AG09319 (cell line): ENCODE measurements around the gene SH3D19.

Experiments used
- DNase-seq: peaks from one replicate; pipeline ENCODE4 v3.0.0-alpha.2; 2010; ENCODE audit warnings: low read depth; ENCODE audit errors: extremely low read depth
- TF ChIP-seq, protein P1 (sequence below): IDR thresholded peaks from 2 replicates; pipeline ENCODE4 v1.5.1; 2011; ENCODE audit warnings: low read depth, mild to moderate bottlenecking, inconsistent platforms, low read length, moderate library complexity

The SH3D19 gene

DNA sequence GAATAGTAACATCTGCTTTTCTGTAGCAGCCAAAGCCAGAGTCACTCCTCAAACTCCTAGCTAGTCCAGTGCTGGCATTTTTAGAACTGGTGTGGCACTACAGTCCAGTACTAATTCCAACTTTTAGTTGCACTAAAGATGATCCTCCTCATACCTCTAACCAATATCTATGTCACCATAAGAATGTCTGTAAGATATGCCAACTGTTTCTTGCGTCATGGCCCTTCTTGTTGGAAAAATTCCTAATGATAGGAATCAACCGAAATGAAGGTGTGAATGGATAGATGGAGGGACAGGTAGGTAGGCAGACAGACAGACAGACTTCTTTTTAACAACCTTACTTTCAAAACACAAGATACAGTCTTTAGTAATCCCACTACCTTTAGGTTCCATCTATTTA lies 123.0 kb downstream of the SH3D19 start:
- TF ChIP-seq, protein P1, sequence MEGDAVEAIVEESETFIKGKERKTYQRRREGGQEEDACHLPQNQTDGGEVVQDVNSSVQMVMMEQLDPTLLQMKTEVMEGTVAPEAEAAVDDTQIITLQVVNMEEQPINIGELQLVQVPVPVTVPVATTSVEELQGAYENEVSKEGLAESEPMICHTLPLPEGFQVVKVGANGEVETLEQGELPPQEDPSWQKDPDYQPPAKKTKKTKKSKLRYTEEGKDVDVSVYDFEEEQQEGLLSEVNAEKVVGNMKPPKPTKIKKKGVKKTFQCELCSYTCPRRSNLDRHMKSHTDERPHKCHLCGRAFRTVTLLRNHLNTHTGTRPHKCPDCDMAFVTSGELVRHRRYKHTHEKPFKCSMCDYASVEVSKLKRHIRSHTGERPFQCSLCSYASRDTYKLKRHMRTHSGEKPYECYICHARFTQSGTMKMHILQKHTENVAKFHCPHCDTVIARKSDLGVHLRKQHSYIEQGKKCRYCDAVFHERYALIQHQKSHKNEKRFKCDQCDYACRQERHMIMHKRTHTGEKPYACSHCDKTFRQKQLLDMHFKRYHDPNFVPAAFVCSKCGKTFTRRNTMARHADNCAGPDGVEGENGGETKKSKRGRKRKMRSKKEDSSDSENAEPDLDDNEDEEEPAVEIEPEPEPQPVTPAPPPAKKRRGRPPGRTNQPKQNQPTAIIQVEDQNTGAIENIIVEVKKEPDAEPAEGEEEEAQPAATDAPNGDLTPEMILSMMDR, result no peak
- no peak for DNase-seq

DNA sequence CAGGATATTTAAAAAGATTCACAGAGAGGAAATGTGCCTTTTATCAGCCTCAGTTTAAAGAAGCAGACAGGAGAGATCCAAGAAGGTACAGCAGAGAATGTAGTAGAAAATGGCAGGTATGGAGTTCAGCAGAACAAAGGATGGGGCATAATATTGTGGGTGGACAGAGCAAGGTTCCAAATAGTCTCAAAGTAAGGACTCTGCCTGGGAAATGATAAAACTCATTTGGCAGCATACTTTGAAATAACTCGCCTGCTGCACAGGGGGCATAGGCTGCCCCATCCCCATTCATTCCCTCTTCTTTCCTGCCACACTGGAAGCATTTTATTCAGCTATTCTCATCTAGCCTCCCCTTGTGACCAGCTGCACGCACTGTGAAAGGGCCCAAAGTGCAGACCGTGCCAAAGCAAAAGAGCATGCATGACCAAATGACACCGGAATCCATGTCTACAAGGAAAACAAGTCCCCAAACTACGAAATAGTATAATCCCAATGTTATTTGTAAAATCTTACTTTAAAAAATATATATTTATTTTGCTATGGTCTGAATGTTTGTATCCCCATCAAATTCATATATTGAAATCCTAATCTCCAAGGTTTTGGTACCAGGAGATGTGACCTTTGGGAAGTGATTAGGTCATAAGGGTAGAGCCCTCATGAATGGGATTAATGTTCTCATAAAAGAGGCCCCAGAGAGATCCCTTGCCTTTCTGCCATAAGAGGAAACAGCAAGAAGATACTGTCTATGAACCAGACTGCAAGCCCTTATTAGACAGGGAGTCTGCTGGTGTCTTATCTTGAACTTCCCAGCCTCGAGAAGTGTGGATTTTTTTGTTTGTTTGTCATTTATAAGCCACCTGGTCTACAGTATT lies 125.8 kb downstream of the SH3D19 start:
- TF ChIP-seq, protein P1, result no peak
- DNase-seq, result no peak

DNA sequence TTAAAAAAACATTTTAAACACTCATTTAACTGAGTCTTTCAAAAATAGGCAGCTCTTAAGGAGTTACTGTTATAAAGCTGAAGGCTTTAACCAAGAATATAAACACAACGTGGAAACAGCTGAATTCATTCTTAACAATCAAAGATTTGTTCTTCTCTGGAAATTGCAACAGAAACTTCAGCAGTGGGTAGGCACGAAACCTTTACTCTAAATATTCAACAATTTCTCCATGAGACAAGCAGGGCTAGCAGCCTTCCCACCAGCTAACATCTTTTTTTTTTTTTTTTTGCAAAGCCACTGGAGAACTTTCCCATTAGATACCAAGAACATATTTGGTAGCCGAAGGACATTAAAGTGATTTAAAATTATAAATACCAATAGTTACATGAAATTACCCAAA lies 126.7 kb downstream of the SH3D19 start:
- TF ChIP-seq, protein P1, result no peak
- DNase-seq, result peak; percentile 36

DNA sequence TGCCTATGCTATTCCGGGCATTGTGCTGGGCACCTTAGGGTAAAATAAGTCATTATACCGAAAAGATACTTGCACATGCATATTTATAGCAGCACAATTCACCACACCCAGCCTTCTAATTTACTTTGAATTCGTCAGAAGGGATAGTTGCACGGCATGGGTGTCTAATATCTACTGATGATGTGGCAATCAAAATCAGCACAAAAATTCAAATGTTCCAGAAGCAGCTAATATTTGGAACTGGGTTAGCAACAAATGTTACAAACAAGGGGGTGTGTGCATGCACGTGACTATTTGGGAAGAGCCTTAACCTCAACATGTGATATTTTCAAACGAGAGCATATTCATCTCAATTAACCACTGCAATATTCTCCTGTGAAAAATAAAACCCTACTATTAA lies 128.2 kb downstream of the SH3D19 start:
- peak; percentile 69 for DNase-seq

DNA sequence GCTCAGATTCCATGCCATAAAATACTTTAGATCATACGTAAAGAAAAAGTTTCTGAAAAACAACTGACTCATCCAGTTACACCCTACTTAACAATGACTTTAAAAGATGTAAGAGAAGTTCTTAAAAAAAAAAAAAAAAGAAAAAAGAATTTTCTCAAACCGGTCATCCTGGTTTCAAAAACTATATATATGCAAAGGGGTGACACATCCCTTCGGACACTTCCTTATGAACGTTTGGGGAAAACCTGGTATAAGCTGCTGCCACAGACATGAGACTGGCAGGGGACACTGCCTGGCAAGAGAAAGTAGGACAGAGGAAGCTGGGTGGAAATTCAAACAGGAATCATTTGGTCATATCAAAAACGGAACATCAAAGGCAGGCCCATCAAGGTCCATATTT lies 129.6 kb downstream of the SH3D19 start:
- TF ChIP-seq, protein P1, result no peak
- no peak for DNase-seq

More for the DNA sequence above, 128.2 kb downstream of the SH3D19 start:
- TF ChIP-seq, protein P1, result no peak

DNA sequence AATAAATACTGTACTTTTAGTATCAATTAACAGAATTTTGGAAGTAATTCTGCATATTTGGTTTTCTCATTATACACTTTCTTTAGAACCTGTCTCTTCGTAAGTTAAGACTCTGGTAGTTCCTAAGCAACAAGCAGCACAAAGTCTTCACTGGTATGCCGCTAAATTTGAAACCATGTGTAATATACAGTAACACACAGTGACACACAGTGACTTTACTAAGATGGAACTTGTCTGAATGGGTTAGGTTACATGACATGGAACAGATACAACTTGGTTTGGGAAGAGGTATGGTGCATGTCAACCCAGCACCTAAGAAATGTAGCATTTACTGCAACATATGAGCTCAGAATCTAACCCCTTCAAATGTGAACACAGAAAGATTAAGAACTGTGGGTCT lies 132.0 kb downstream of the SH3D19 start:
- TF ChIP-seq, protein P1, result no peak
- no peak for DNase-seq

DNA sequence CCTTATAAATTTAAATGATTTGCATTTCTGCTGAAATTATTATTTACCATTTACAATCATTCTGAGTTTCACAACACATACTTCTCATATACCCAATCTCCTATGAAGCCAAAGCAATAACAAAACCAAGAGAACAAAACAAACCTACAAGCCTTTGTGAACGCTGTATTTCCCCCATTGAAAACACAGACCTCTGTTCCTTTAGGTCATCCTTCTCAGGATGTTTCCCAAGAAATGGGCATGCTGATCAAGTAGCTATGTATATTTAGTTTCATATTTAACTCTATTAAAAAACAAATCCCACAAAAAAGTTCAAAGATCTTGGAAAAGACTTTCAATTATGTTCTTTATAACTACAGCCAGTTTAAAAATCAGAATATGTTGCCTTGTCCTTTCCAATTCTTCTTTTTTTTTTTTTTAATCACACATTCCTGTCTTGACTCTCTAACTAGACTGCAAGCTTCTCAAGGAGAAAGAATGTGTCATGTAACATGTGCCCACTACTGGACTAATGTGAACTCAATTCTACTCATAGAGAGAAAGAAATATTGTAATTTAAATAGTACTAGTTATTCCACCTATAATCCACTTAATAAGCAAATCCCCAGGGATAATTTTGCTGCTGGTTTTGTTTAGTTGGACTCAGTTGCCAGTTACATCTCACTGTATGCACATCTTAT lies 132.7 kb downstream of the SH3D19 start:
- no peak for DNase-seq
- TF ChIP-seq, protein P1, result no peak
